Skin of body (tissue), 2 donors: ENCODE results near the gene TMEM236. TPM values are rescaled to one million over a fixed set of nuclear protein-coding genes. Genes with fewer than 3 reads are reported as not detected.

Experiments used
- DNase-seq: peaks from one replicate; lab custom pipeline; 2025; lab: John Stamatoyannopoulos, UW
- total RNA-seq: library from RNA; depleted of rRNA; stranded (reverse); fragments of >200 nt; gene quantifications from one replicate; pipeline ENCODE4 v1.2.3, GENCODE V29; 2014

The TMEM236 gene
- total RNA-seq, 1 donor from 2014 or later: 0.69 TPM

DNA sequence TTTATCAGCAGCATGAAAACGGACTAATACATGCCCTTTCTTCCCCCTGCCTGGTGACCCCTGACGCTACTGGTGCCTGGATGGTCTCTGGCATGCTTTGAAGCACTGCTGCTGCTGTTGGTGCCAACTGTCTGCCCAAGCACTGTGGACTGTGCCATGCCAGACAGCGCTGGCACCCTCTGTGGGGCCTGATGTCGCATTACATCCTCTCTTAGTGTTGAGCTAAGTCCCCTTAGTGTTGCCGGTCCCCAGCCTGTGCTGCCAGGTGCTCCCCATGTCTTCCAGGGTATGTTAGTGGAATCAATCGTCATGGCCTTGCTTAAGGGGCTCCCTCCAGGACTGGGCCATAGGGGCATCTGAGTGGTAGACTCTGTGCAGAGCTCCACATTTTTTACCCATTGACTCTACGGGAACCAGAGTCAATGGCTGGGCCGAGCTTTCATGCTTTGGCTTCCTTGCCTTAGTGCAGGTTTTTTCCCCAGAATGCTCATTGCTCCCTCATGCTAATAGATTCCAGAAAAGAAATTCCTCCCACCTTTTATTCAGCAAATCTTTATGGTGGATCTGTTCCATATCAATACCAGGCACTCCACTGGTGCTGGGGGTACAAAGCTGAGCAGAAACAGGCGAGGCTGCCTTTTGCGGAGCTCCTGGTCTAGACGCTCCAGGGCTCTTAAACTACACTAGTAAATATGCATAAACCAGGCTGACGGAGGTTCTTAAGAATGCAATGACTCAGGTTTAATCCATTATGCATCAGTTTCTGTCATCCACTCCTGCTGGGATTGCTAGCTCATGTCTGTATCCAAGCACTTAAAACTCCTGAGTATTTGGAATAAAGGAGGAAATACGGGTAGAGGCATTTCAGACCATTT, 35.3 kb downstream of the TMEM236 start:
- DNase-seq: no peak

DNA sequence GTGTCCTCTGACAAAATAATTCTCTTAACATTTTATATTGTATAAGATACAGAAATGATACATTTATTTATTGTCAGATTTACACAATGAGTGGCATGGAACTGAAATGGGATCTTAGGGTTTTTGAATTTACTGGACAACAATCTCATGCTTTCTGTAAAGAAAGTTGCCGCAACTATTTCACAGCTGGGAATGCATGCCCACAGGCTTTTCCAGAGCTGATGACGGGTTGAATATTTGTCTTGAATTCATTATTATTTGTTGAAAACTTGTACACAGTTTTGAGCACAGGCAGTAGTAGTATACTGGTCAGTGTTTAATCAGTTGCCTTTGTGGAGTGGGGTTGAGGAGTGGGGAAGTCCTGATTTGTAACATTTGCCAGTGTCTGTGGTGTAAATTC, 36.6 kb downstream of the TMEM236 start:
- no peak for DNase-seq

DNA sequence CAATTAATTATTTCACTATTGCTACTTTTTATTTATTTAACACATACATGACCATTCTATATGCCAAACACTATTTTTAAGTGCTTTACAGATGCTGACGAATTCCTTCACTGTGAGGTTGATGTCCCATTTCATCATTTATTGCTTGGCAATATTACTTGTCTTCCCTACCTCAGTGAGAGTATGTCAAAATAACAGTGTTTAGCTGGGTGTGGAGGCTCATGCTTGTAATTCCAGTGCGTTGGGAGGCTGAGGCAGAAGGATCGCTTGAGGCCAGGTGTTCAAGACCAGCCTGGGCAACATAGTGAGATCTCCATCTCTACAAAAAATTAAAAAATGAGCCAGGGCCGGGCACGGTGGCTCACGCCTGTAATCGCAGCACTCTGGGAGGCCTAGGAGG, 37.4 kb downstream of the TMEM236 start:
- no peak for DNase-seq

DNA sequence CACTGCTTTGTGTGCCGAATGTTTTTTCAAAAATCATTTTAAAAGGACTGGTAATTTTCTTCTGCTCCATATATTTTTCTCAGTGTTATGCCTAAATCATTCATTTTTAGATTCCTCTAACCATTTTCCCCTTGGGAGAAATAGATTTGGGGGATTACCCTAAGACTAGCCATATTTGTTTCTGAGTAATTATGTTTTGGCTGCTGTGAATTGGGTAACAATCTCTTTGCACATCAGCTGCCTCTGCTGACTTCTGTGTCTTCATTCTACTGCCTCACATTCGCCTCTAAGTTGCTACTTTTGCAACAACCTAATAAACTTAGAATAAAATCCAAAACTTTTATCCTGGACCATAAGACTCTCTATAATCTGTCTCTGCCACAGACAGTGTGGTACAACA, 38.6 kb downstream of the TMEM236 start:
- no peak for DNase-seq

DNA sequence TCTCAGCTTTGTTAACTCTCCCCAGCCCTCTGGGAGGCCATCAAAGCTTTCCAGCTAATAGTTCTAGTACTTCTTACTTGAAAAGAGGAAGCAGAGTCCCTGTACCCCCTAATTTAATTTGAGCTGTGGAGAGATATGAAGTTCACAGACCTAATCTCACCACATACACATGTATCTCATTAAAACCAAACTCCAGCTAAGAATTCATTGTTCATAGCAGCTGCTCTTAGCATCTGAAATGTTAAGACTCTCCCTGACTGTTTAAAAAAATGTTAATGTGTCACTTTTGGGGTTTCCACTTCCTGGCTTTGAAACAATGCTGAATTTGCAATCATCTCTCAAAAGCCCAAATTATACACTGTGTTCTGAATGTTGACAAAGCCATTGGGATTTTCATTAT, 41.0 kb downstream of the TMEM236 start:
- no peak for DNase-seq

DNA sequence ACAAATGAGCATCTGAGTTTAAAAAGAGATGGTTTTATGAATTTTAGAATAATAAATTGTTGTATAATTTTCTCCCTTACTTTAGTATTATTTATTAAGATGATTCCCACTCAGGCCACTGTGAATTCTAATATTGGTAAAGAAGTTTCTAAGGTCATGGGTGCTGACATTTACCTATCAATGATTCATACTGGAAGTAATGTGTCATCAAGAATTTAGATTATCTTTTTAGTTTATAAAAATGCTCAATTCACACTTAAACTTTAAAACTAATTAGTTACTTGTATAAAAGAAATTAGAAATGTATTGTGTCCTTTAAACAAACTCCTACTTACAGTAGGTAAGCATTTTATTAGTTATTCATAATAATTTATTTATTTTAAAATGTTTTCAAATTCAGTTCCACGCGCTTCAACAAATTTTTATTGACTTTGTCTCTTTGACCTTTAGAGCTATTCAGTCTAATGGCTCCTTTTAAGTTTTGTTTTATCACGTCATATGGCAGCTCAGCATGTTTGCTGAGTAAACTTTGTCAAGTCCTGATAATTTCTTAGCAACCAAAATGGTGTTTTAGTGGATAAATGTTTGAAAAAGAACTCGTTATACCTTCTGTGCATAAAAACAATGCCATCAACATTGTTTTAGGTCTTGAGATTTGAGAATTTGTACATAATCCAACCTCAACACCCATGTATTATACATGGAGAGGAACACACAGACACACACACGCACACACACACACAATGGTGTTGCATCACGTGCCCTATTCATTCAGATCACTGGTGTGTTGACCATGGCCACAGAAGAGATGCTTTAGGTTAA, 42.0 kb downstream of the TMEM236 start:
- DNase-seq: no peak

DNA sequence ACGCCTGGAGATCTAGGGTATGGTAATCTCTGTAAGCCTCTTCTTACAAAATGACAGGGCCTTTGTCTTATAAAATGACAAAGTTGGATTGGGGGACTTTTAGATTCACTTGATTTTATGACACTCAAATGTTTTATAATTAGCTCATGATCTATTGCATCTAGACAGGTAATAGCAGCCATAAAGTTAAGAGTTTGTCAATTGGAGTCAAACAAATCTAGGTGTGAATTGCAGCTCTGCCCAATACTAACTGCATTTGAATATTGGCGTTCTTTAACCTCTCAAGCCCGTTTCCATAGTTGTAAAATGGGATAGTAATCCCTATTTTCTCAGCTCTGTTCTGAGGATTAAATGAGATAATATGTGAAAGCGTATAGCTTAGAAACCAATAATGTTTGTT, 43.1 kb downstream of the TMEM236 start:
- no peak for DNase-seq

DNA sequence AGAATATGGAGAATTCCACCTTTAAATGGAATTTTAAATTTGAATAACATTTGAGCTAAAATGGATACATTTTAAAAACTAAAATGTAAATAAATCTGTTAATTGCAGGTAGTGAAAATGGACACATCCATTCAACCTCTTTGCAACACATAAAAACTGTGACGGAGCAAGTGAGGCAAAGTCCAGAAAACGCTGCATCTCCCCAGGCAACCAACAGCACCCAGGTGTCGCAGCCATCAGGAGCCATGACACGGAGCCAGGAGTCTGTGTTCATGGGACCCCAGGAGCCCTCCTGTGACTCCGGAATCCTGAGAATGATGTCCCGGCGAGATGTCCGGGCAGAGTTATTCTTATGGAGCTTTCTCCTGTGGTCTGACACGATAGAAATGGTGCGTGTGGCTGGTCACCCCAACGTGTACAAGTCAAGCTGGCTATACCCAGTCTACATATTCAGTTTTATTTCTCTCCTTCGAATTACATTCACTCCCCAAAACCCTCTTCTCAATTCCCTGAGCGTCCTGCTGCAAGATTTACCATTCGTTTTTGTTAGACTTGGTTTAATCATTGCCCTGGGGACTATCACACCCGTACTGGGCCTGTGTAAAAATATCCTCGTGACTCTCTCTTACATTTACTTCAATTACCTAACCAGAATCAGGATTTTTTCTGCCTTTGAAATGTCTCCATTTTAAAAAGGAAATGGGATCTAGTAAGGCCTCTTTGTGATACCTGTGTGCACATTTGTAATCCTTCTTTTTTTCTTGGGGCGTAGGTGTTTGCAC, 44.0 kb downstream of the TMEM236 start:
- DNase-seq: no peak

DNA sequence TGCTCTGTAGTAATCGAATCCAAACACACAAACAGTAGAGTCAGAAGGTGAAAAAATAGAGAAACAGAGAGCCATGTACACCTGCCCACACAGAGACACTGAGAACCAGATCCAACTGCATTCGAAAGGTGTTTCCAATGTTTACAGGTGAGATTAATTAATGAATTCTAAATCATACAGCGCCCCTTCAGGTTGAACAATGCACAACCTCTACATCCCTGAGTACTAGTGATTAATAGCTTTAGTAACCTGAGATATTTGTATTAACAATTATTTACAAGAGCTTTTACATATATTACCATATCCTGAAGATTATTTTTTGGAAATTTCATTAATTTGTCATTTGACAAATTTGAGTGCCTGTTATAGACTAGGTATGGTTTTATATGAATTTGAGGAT, 49.5 kb downstream of the TMEM236 start:
- no peak for DNase-seq

DNA sequence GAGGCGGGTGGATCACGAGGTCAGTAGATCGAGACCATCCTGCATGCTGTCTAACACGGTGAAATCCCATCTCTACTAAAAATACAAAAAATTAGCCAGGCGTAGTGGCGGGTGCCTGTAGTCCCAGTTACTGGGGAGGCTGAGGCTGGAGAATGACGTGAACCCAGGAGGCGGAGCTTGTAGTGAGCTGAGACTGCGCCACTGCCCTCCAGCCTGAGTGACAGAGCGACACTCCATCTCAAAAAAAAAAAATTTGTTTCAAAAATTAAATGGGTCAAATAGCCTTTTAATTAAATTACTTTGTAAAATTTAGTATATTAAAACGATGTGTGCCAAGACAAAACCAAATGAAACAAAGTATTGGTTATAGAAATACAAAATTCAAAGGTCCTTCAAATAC, 50.3 kb downstream of the TMEM236 start:
- no peak for DNase-seq

DNA sequence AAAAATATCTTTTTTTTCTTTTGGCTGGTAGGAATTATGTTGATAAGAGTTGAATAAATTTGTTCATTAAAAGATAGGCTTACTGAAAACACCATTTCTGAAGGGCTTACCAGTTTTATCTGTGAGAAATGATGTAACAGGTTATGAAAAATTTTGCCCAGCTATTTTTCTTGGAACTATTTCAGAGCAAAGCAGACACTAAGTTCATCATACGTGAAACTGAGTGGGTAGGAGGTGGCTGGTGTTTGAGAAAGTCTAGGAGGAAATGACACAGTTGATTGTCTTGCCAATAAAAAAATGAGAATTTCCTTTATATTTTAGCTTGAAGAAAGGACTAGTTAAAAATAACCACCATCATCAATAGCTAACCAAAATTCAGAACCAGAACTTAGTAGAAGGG, 51.0 kb downstream of the TMEM236 start:
- DNase-seq: no peak

DNA sequence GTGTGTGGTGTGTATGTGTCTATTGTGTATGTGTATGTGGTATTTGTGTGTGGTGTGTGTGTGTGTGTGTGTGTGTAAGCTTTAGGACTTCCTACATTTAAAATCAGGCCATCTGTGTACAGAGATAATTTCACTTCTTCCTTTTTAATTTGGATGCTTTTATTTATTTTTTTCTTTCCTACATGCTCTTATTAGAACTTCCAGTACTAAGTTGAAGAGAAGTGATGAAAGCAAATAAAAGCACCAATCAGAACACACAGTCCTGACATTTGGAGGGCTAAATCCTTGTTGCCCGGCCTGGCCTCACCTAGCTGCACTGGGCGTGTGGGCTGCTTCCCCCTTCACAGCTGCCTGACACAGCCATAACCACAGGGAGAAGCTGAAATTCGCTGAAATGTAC, 53.3 kb downstream of the TMEM236 start:
- no peak for DNase-seq

DNA sequence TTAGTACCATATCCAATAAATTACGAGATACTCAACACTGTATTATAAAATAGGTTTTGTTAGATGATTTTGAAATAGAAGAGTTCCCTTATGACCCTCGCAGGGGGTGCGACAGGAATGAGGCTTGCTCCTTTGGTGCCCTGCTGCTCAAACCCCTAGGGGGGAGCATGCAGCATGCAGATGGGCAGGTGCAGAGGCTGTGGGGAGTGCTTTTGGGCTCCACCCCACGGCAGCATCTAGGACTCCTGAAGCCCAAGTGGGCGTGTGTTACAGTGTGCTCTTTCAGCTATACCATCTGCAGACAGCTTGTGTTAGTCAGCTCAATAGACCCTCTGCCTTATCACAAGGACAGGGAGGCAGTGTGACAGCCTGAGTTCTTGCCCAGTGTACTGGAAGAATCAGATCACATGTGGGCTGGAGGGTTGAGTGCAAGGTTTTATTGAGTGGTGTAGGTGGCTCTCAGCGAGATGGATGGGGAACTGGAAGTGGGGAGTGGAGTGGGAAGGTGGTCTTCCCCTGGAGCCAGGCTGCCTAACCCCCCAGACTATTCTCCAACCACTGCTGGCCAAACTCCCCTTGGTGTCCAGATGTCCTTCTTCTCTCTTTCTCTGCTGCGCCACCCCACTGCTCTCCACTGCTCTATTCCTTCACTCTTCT, 54.0 kb downstream of the TMEM236 start:
- DNase-seq: no peak

DNA sequence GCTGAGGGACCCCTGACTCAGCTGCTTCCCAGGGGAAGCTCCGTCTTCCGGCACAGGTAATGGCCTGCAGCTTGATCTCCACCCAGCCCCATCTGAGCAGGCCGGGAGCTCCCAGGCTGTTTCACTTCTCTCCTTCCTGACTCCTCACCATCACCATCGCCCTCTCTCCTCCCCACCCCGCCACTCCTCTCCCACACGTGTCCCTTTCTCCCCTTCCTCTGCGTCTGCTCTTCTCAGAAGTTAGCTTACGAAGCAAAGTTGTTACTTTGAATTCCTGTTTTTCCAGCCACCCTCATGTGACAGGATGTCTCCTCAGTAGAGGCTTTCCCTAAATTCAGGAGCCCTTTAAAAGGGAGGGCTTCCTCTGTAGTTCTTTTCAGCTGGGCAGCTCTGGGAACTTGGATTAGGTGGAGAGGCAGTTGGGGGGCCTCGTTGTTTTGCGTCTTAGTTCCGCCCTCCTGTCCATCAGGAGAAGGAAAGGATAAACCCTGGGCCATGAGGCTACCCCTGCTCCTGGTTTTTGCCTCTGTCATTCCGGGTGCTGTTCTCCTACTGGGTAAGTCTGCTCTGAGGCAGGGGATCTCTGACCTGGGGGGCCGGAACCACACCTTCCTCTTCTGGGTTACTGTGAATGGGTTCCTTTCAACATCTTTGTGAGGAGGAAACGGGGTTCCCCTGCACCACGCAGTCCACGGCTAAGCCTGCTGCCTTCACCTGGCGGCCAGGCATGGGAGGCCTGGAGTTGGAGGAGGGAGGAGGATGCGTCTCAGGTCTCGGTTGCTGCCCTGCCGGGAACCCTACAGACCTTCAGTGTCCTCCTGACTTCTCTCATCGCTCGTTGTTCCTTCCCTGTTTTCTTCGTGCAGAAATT, 57.2 kb downstream of the TMEM236 start, which contains the start of gene MRC1:
MRC1 (plus strand) TSS at position 378 of the 871 bp plus-strand sequence; CDS start at position 496, 118 bp downstream.
- DNase-seq: no peak

DNA sequence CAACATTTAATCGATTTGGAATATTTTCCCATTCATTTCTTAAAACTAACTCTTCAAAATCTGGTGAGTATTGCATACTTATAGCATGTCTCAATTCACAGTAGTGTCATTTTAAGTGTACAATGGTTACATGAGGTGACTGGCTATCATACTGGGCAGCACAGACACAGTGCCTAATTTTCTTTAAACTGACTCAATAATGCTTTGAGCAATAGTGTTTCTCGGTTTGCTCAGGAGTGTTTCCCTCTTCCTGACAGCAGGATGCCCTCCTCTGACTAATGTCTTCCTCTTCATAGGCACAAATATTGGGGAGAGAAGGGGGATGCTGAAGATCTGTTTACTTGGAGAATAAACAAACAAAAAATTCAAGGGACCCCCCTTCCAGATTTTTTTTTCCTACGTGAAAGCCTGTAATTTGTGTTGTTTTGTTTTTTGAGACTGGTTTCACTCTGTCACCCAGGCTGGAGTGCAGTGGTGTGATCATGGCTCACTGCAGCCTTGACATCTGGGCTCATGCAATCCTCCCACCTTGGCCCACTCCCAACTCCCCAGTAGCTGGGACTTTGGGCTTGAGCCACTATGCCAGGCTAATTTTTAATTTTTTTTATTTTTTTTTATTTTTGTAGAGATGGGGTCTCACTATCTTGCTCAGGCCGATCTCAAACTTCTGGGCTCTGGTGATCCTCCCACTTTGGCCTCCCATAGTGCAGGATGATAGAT, 59.3 kb downstream of the TMEM236 start:
- no peak for DNase-seq

DNA sequence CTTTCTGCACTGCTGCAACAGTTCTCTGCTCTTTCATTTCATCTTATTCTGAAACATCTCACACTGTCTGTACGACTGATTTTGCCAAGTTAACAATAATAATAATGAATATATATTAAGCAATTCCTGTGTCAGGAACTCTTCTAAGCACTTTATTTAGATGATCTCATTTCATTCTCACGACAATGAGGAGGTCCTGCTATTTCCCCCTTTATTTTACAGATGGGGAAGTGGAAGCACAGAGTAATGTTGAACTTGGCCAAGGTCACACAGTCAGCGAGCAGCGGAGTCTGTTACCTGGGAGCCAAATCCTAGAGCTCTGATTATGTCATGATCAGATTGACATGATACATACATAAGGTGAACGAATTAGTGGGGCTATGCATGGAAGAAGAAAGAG, 63.0 kb downstream of the TMEM236 start:
- no peak for DNase-seq

DNA sequence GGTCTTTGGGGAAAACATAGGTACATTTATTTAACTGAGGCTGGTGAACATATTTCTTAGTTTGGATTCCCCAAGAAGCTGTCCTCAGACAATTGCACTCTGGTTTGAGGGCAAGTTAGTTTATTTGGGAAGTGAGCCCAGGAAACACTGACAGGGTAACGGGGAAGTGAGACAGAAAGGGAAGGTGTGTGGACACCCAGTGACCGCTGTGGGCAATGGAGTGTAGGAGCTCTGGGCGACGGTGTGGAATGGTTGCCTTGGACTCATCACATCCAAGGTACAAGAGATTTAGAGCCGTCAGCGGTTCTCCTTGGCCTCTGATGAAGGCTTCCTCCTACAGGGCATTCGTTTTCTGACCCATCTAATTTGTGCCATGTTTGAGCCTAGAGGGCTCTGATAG, 64.2 kb downstream of the TMEM236 start:
- DNase-seq: no peak

DNA sequence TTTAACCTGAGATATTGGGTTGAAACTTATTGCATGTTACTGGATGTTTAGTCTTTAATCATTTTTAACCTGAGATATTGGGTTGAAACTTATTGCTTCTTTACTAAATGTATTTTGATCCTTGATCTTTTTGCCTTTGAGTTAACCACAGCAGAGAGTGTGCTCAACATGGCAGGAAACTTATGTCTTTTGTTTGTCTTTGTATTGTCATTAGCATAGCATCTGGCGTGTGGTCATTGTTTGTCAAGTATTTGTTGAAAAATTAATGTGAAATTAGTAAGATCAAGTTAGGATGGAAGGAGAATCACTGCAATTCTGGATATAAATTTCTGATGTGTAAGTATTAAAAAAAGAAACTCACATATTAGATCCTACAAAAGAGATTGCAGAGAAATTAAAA, 65.3 kb downstream of the TMEM236 start:
- no peak for DNase-seq

DNA sequence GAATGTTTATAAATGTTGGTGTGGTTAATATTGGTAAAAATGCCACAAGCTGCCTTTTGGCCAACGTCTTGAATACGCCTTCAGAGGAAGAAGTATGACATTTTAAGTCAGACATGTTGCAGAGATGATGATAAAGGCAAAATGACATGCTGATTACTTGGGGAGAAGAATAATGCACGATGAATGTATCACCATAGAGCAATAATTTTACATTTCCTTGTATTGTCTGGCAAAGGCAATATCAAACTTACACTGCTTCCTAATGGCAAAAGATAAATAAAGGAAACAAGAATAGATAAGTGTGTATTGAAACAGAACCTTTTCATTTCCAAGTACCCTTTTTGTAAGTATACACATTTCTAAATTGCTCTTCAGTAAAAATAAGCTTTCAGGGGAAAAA, 65.8 kb downstream of the TMEM236 start:
- DNase-seq: no peak

DNA sequence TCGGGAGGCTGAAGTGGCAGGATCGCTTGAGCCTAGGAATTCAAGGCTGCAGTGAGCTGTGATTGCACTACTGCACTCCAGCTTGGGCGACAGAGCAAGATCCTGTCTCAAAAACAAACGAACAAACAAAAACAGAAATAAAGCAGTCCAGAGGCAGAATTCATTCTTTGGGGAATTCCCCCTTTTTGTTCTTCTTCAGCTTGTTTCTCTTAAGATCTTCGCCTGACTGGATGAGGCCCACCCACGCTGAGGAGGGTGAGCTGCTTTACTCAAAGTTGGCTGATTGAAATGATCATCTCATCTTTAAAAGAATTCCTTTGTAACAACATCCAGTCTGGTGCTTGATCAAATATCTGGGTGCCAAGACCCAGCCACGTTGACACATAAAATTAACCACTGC, 67.8 kb downstream of the TMEM236 start:
- DNase-seq: no peak
